ENCODE data around the gene PDE9A. TPM values are rescaled to one million over a fixed set of nuclear protein-coding genes. Genes with fewer than 3 reads are reported as not detected.

Gene PDE9A
- total RNA-seq, 1 donor from 2014 or later: 3.3 TPM

GRCh38 chr21:42740405-42740909 lies 87.0 kb downstream of the PDE9A start:
- DNase-seq (no peak), ATAC-seq (ENCODE audit: poor library complexity) (no peak)
- intact Hi-C loops (cut with DNase I): loop anchor here (10.0 kb wide), 1 partner anchor 86 kb away; the partner anchor contains the start of gene PDE9A

GRCh38 chr21:42741066-42741465 lies 87.6 kb downstream of the PDE9A start:
- DNase-seq: no peak
- intact Hi-C loops (cut with DNase I): loop anchor here (10.0 kb wide), 1 partner anchor 86 kb away; the partner anchor contains the start of gene PDE9A
- ATAC-seq (ENCODE audit: poor library complexity): no peak

GRCh38 chr21:42744520-42745445 lies 91.4 kb downstream of the PDE9A start:
- intact Hi-C loops (cut with DNase I): loop anchor here (10.0 kb wide), 1 partner anchor 90 kb away; the partner anchor contains the start of gene PDE9A
- DNase-seq (no peak), ATAC-seq (ENCODE audit: poor library complexity) (no peak)

GRCh38 chr21:42745511-42746239 lies 92.3 kb downstream of the PDE9A start:
- intact Hi-C loops (cut with DNase I): loop anchor here (10.0 kb wide), 1 partner anchor 91 kb away; the partner anchor contains the start of gene PDE9A
- ATAC-seq (ENCODE audit: poor library complexity): no peak
- no peak for DNase-seq

GRCh38 chr21:42746240-42746592 lies 92.8 kb downstream of the PDE9A start:
- ATAC-seq (ENCODE audit: poor library complexity): no peak
- intact Hi-C loops (cut with DNase I): loop anchor here (10.0 kb wide), 1 partner anchor 91 kb away; the partner anchor contains the start of gene PDE9A

GRCh38 chr21:42746593-42747275 lies 93.3 kb downstream of the PDE9A start:
- intact Hi-C loops (cut with DNase I): loop anchor here (10.0 kb wide), 1 partner anchor 92 kb away; the partner anchor contains the start of gene PDE9A
- ATAC-seq (ENCODE audit: poor library complexity) (no peak), DNase-seq (peak; percentile 78)

More at GRCh38 chr21:42746240-42746592, 92.8 kb downstream of the PDE9A start:
- DNase-seq: no peak

GRCh38 chr21:42747276-42747701 lies 93.9 kb downstream of the PDE9A start:
- DNase-seq (no peak), ATAC-seq (ENCODE audit: poor library complexity) (no peak)
- intact Hi-C loops (cut with DNase I): loop anchor here (10.0 kb wide), 1 partner anchor 92 kb away; the partner anchor contains the start of gene PDE9A

- no peak for ATAC-seq (ENCODE audit: poor library complexity)
- no peak for DNase-seq
- intact Hi-C loops (cut with DNase I): loop anchor here (10.0 kb wide), 1 partner anchor 93 kb away; the partner anchor contains the start of gene PDE9A
Observed at GRCh38 chr21:42747746-42748351, 94.4 kb downstream of the PDE9A start.

GRCh38 chr21:42748620-42749176 lies 95.3 kb downstream of the PDE9A start:
- ATAC-seq (ENCODE audit: poor library complexity): no peak

GRCh38 chr21:42750737-42751530 lies 97.5 kb downstream of the PDE9A start:
- no peak for DNase-seq
- intact Hi-C loops (cut with DNase I): no loop called here
- no peak for ATAC-seq (ENCODE audit: poor library complexity)

More at GRCh38 chr21:42748620-42749176, 95.3 kb downstream of the PDE9A start:
- intact Hi-C loops (cut with DNase I): loop anchor here (10.0 kb wide), 1 partner anchor 94 kb away; the partner anchor contains the start of gene PDE9A
- no peak for DNase-seq

GRCh38 chr21:42751866-42752265 lies 98.4 kb downstream of the PDE9A start:
- no peak for ATAC-seq (ENCODE audit: poor library complexity)
- no peak for DNase-seq
- intact Hi-C loops (cut with DNase I): no loop called here

GRCh38 chr21:42753804-42754203 lies 100.4 kb downstream of the PDE9A start:
- intact Hi-C loops (cut with DNase I): no loop called here
- no peak for ATAC-seq (ENCODE audit: poor library complexity)
- DNase-seq: no peak

- ATAC-seq (ENCODE audit: poor library complexity): peak; percentile 74
- intact Hi-C loops (cut with DNase I): no loop called here
- DNase-seq: no peak
Observed at GRCh38 chr21:42754270-42754933, 101.0 kb downstream of the PDE9A start.

- no peak for ATAC-seq (ENCODE audit: poor library complexity)
- intact Hi-C loops (cut with DNase I): no loop called here
Observed at GRCh38 chr21:42755031-42755665, 101.7 kb downstream of the PDE9A start.

GRCh38 chr21:42755766-42756579 lies 102.6 kb downstream of the PDE9A start:
- DNase-seq (no peak), ATAC-seq (ENCODE audit: poor library complexity) (no peak)
- intact Hi-C loops (cut with DNase I): no loop called here

More at GRCh38 chr21:42755031-42755665, 101.7 kb downstream of the PDE9A start:
- no peak for DNase-seq
